ENCODE measurements around the gene SLC29A3. TPM values are rescaled to one million over a fixed set of nuclear protein-coding genes. Genes with fewer than 3 reads are reported as not detected.

The SLC29A3 gene
- polyA plus RNA-seq, 1 donor (not counting 4 experiments of a cell fraction or from before 2014, with no cell fraction given), result 0.52 TPM

DNA sequence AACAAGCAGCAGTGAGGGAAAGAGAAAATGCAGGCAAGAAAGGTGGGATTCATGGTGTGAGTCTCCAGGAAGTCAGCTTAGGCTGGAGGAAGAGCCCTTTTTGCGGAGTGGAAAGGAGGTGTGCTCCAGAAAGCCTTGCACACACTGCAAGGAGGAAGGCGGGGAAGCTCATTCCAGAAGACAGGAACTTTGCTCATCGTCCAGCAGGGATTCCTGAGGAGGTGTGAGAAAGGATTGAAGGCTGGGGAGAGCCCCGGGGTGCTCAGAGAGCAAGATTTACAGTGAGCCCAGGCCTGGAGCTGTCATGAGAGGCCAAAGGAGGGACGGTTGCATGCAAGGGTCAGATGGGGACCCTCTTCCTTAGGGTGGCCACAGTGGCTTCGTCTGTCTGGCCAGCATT, 17.6 kb downstream of the SLC29A3 start:
- Histone ChIP-seq H3K9me3 (ENCODE audit: control insufficient read depth, low read depth, low read length) (no peaks in the 10 kb centered on the region), H3K4me1 (ENCODE audit: control insufficient read depth, extremely low read depth, insufficient read depth, low read length) (peaks cover 14% of the 10 kb centered on the region), H3K4me2 (ENCODE audit: control insufficient read depth, extremely low read depth, insufficient read depth, low read depth, low read length) (no peak overlapping the region), H3K9me1 (ENCODE audit: control insufficient read depth, extremely low read depth, insufficient read depth, low read length) (no peaks in the 10 kb centered on the region), H3K36me3 (ENCODE audit: control insufficient read depth in 2 of 2, extremely low read depth in 1 of 2, insufficient read depth in 2 of 2, low read length in 2 of 2) (no peaks in the 10 kb centered on the region), H3K27me3 (ENCODE audit: control insufficient read depth, extremely low read depth, insufficient read depth, low read length) (peaks cover 16% of the 10 kb centered on the region), H3K4me3 (ENCODE audit: control insufficient read depth in 2 of 3, extremely low read depth in 1 of 3, insufficient read depth in 2 of 3, low read depth in 1 of 3, low read length in 3 of 3) (no peak overlapping the region), H3K9ac (ENCODE audit: control insufficient read depth, extremely low read depth, insufficient read depth, low read length) (no peak overlapping the region), H3K79me2 (ENCODE audit: control insufficient read depth, insufficient read depth, low read length) (no peaks in the 10 kb centered on the region), H4K20me1 (ENCODE audit: control insufficient read depth, extremely low read depth, insufficient read depth, low read length) (no peaks in the 10 kb centered on the region), H2AFZ (ENCODE audit: control insufficient read depth, low read length) (no peak overlapping the region), H3K27ac (ENCODE audit: control insufficient read depth, insufficient read depth, low read length) (no peak overlapping the region)
- DNase-seq (ENCODE audit: low read depth, low spot score), result no peak
- FAIRE-seq, result no peak
- TF ChIP-seq, protein P1, sequence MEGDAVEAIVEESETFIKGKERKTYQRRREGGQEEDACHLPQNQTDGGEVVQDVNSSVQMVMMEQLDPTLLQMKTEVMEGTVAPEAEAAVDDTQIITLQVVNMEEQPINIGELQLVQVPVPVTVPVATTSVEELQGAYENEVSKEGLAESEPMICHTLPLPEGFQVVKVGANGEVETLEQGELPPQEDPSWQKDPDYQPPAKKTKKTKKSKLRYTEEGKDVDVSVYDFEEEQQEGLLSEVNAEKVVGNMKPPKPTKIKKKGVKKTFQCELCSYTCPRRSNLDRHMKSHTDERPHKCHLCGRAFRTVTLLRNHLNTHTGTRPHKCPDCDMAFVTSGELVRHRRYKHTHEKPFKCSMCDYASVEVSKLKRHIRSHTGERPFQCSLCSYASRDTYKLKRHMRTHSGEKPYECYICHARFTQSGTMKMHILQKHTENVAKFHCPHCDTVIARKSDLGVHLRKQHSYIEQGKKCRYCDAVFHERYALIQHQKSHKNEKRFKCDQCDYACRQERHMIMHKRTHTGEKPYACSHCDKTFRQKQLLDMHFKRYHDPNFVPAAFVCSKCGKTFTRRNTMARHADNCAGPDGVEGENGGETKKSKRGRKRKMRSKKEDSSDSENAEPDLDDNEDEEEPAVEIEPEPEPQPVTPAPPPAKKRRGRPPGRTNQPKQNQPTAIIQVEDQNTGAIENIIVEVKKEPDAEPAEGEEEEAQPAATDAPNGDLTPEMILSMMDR (optimal IDR thresholded peaks at IDR 0.05 in 1 of 3, IDR thresholded peaks at IDR 0.05 in 1 of 3, conservative IDR thresholded peaks at IDR 0.05 in 1 of 3; ENCODE audit: extremely low read depth in 1 of 3, insufficient read depth in 2 of 3, low read length in 3 of 3), result no peak
- TF ChIP-seq EZH2 (IDR thresholded peaks at IDR 0.05; ENCODE audit: low read length), result no peak
- dilution Hi-C loops (cut with MboI; ENCODE audit: extremely low pct_ligation_motif_present, low sequenced_read_pairs), result no loop called here

DNA sequence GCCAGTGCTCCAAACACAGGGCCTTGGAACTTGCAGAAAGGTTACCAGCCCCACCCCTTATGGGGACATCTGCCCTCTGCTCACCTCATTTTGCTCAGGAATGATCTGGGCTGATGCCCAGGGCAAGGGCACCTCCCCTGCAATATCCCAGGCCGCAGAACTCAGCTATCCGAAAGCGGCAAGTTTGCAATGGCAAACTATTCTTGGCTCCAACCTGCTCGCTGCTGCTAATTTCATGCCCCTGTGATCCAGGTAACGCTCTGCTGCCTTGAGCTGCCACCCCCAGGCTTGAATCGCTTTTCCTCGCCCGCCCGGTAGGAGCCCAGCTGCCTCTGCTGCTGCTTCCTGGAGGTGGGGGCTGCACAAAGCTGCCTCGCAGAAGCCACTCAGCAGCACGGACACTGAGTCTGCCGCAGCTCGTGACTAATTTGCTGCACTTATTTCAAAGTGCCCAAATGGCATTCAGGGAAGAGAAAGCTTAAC, 18.2 kb downstream of the SLC29A3 start:
- H3K4me2 ChIP-seq (ENCODE audit: control insufficient read depth, extremely low read depth, insufficient read depth, low read depth, low read length), result no peak overlapping the region
- H3K27ac ChIP-seq (ENCODE audit: control insufficient read depth, insufficient read depth, low read length), result no peak overlapping the region
- dilution Hi-C loops (cut with MboI; ENCODE audit: extremely low pct_ligation_motif_present, low sequenced_read_pairs), result no loop called here
- no peak overlapping the region for H2AFZ ChIP-seq (ENCODE audit: control insufficient read depth, low read length)
- no peaks in the 10 kb centered on the region for H3K36me3 ChIP-seq (ENCODE audit: control insufficient read depth in 2 of 2, extremely low read depth in 1 of 2, insufficient read depth in 2 of 2, low read length in 2 of 2)
- H3K4me1 ChIP-seq (ENCODE audit: control insufficient read depth, extremely low read depth, insufficient read depth, low read length), result peaks cover 11% of the 10 kb centered on the region
- H4K20me1 ChIP-seq (ENCODE audit: control insufficient read depth, extremely low read depth, insufficient read depth, low read length), result no peaks in the 10 kb centered on the region
- no peaks in the 10 kb centered on the region for H3K9me1 ChIP-seq (ENCODE audit: control insufficient read depth, extremely low read depth, insufficient read depth, low read length)
- no peaks in the 10 kb centered on the region for H3K9me3 ChIP-seq (ENCODE audit: control insufficient read depth, low read depth, low read length)
- H3K27me3 ChIP-seq (ENCODE audit: control insufficient read depth, extremely low read depth, insufficient read depth, low read length), result peaks cover 16% of the 10 kb centered on the region
- H3K79me2 ChIP-seq (ENCODE audit: control insufficient read depth, insufficient read depth, low read length), result no peaks in the 10 kb centered on the region
- FAIRE-seq (no peak), DNase-seq (ENCODE audit: low read depth, low spot score) (no peak)
- no peak overlapping the region for H3K9ac ChIP-seq (ENCODE audit: control insufficient read depth, extremely low read depth, insufficient read depth, low read length)
- TF ChIP-seq, protein P1 (optimal IDR thresholded peaks at IDR 0.05 in 1 of 3, IDR thresholded peaks at IDR 0.05 in 1 of 3, conservative IDR thresholded peaks at IDR 0.05 in 1 of 3; ENCODE audit: extremely low read depth in 1 of 3, insufficient read depth in 2 of 3, low read length in 3 of 3), result no peak
- H3K4me3 ChIP-seq (ENCODE audit: control insufficient read depth in 2 of 3, extremely low read depth in 1 of 3, insufficient read depth in 2 of 3, low read depth in 1 of 3, low read length in 3 of 3), result no peak overlapping the region
